GM23338 (cell line): ENCODE data around the gene GDPD5. TPM values are rescaled to one million over a fixed set of nuclear protein-coding genes. Genes with fewer than 3 reads are reported as not detected.

Experiments used
- ATAC-seq: fragments of 200-7000 bp; cut with Tn5 transposase; 3 replicates; pipeline ENCODE4 v1.9.1; 2020
- DNase-seq: peaks from one replicate; pipeline ENCODE4 v3.0.0-alpha.2; 2015; ENCODE audit warnings: low spot score
- H2AFZ ChIP-seq: fragments of 200-600 bp; sonication (generic); 2 replicates; pipeline ENCODE4 v1.8.0; 2016; ENCODE audit warnings: antibody characterized with exemption, mild to moderate bottlenecking, moderate library complexity
- H3F3A ChIP-seq: fragments of 200-600 bp; sonication (generic); replicated peaks from 2 replicates; pipeline ENCODE4 v1.8.0; 2017; ENCODE audit warnings: antibody characterized with exemption, mixed run types, low read depth
- H3K27ac ChIP-seq: fragments of 200-600 bp; sonication (generic); 2 replicates; pipeline ENCODE4 v1.6.1; 2016; ENCODE audit warnings: low read depth
- H3K27me3 ChIP-seq: fragments of 200-600 bp; sonication (generic); 2 replicates; pipeline ENCODE4 v1.8.0; 2016; ENCODE audit warnings: mild to moderate bottlenecking, mixed run types, moderate library complexity; ENCODE audit not compliant: insufficient read depth
- H3K36me3 ChIP-seq: fragments of 200-600 bp; sonication (generic); 2 replicates; pipeline ENCODE4 v1.8.0; 2016; ENCODE audit warnings: mild to moderate bottlenecking; ENCODE audit not compliant: insufficient read depth
- H3K4me1 ChIP-seq: fragments of 200-600 bp; sonication (generic); 2 replicates; pipeline ENCODE4 v1.8.0; 2016; ENCODE audit warnings: mild to moderate bottlenecking, moderate library complexity; ENCODE audit not compliant: insufficient read depth
- H3K4me2 ChIP-seq: fragments of 200-600 bp; sonication (generic); 2 replicates; pipeline ENCODE4 v1.7.1; 2017; ENCODE audit warnings: mixed run types
- H3K4me3 ChIP-seq: fragments of 200-600 bp; sonication (generic); 2 replicates; pipeline ENCODE4 v1.6.1; 2016; ENCODE audit warnings: mixed run types
- H3K79me2 ChIP-seq: fragments of 200-600 bp; sonication (generic); replicated peaks from 2 replicates; pipeline ENCODE4 v1.8.0; 2017; ENCODE audit warnings: mild to moderate bottlenecking; ENCODE audit not compliant: insufficient read depth
- H3K9me2 ChIP-seq: fragments of 200-600 bp; sonication (generic); 2 replicates; pipeline ENCODE4 v1.8.0; 2017; ENCODE audit not compliant: insufficient read depth
- H4K20me1 ChIP-seq: fragments of 200-600 bp; sonication (generic); replicated peaks from 2 replicates; pipeline ENCODE4 v1.8.0; 2017; ENCODE audit warnings: mild to moderate bottlenecking; ENCODE audit not compliant: insufficient read depth
- H3K27ac Mint-ChIP-seq: 2 replicates; pipeline ENCODE4 v1.8.0; 2020; ENCODE audit warnings: inconsistent platforms, mild to moderate bottlenecking, moderate library complexity, mixed read lengths
- H3K27me3 Mint-ChIP-seq: 3 replicates; pipeline ENCODE4 v1.8.0; 2022; ENCODE audit warnings: low read depth, mild to moderate bottlenecking, moderate library complexity, mixed read lengths, inconsistent platforms; ENCODE audit not compliant: insufficient read depth, poor library complexity
- H3K36me3 Mint-ChIP-seq: 3 replicates; pipeline ENCODE4 v1.8.0; 2021; ENCODE audit warnings: low read depth, mild to moderate bottlenecking, inconsistent platforms, moderate library complexity, mixed read lengths
- H3K4me1 Mint-ChIP-seq: 3 replicates; pipeline ENCODE4 v1.8.0; 2020; ENCODE audit warnings: mild to moderate bottlenecking, inconsistent platforms, mixed read lengths
- H3K4me3 Mint-ChIP-seq: 3 replicates; pipeline ENCODE4 v1.8.0; 2021; ENCODE audit warnings: moderate library complexity, mild to moderate bottlenecking, inconsistent platforms, mixed read lengths
- H3K9me3 Mint-ChIP-seq: 3 replicates; pipeline ENCODE4 v1.8.0; 2020; ENCODE audit warnings: moderate library complexity, mild to moderate bottlenecking, inconsistent platforms, mixed read lengths
- CREB1 ChIP-seq: fragments of 250-450 bp; sonication (Bioruptor Pico); IDR thresholded peaks from 2 replicates; pipeline ENCODE4 v1.5.0; 2020; ENCODE audit warnings: low read depth, mild to moderate bottlenecking, moderate library complexity
- CTCF ChIP-seq, 2 experiments: fragments of 200-600 bp in 1 of 2; sonication (generic) in 1 of 2; conservative IDR thresholded peaks; 2 replicates each; pipeline versions ENCODE4 v1.5.1 to v1.6.1; 2016 to 2017; ENCODE audit warnings: antibody characterized with exemption in 2 of 2, low read depth in 2 of 2, mild to moderate bottlenecking in 2 of 2, moderate library complexity in 1 of 2
- ETS1 ChIP-seq: IDR thresholded peaks from 2 replicates; pipeline ENCODE4 v1.6.1; 2016; ENCODE audit warnings: antibody characterized with exemption
- EZH2 ChIP-seq: fragments of 200-600 bp; sonication (generic); IDR thresholded peaks from one replicate; pipeline ENCODE4 v1.8.0; 2017; ENCODE audit warnings: antibody characterized with exemption, mild to moderate bottlenecking, low read depth; ENCODE audit not compliant: unreplicated experiment
- EZH2phosphoT487 ChIP-seq: fragments of 200-600 bp; sonication (generic); IDR thresholded peaks from one replicate; pipeline ENCODE4 v1.8.1; 2018; ENCODE audit warnings: antibody characterized with exemption; ENCODE audit not compliant: unreplicated experiment
- JUNB ChIP-seq: IDR thresholded peaks from one replicate; pipeline ENCODE4 v1.6.1; 2016; ENCODE audit warnings: antibody characterized with exemption; ENCODE audit not compliant: unreplicated experiment
- NANOG ChIP-seq: IDR thresholded peaks from 2 replicates; pipeline ENCODE4 v1.6.1; 2016; ENCODE audit warnings: antibody characterized with exemption, borderline replicate concordance
- POLR2AphosphoS5 ChIP-seq: IDR thresholded peaks from 2 replicates; pipeline ENCODE4 v1.6.1; 2016; ENCODE audit warnings: antibody characterized with exemption, low read depth
- REST ChIP-seq: IDR thresholded peaks from one replicate; pipeline ENCODE4 v1.6.1; 2018; ENCODE audit warnings: antibody characterized with exemption; ENCODE audit not compliant: unreplicated experiment
- STAT1 ChIP-seq: IDR thresholded peaks from one replicate; pipeline ENCODE4 v1.6.1; 2016; ENCODE audit warnings: antibody characterized with exemption; ENCODE audit not compliant: unreplicated experiment
- ZNF114 ChIP-seq: fragments of 250-450 bp; sonication (Bioruptor Pico); IDR thresholded peaks from 2 replicates; pipeline ENCODE4 v1.5.0; 2020; ENCODE audit warnings: mild to moderate bottlenecking, moderate library complexity
- ZNF331 ChIP-seq: fragments of 250-450 bp; sonication (Bioruptor Pico); IDR thresholded peaks from 2 replicates; pipeline ENCODE4 v1.5.0; 2020; ENCODE audit warnings: low read depth, mild to moderate bottlenecking, moderate library complexity
- ZNF462 ChIP-seq: fragments of 250-450 bp; sonication (Bioruptor Pico); IDR thresholded peaks from 2 replicates; pipeline ENCODE4 v1.5.0; 2020; ENCODE audit warnings: mild to moderate bottlenecking, moderate library complexity
- polyA plus RNA-seq: library from polyadenylated mRNA; unstranded; fragments of >200 nt; fragmentation: Nextera tagmentation; extraction: Ambion mirVana; gene quantifications from 2 replicates; pipeline ENCODE4 v1.2.1, GENCODE V29; 2016
- total RNA-seq: library from RNA; depleted of rRNA; stranded (reverse); fragments of >200 nt; shearing (Covaris generic); gene quantifications from 2 replicates; pipeline ENCODE4 v1.2.3, GENCODE V29; 2014

The GDPD5 gene
- total and polyA plus RNA-seq, 2 experiments from 2014 or later: 1.6 to 4.9 TPM

GRCh38 chr11:75563978-75564552 is 38.3 kb upstream of the GDPD5 start:
- peak overlapping the region; percentile 96 for H3K27ac ChIP-seq
- H2AFZ ChIP-seq: no peak overlapping the region
- peaks cover 40% of the 10 kb centered on the region for H3K27me3 Mint-ChIP-seq
- no peaks in the 10 kb centered on the region for H3K9me3 Mint-ChIP-seq
- peak overlapping the region; percentile 98 for H3K4me3 ChIP-seq
- H3K4me3 Mint-ChIP-seq: peak overlapping the region; percentile 97
- H3K4me2 ChIP-seq: peak overlapping the region; percentile 86
- TF ChIP-seq CTCF (conservative IDR thresholded peaks at IDR 0.05; ENCODE audit: low read depth in 2 of 2) (peak; percentile 50 to 53), JUNB (no peak), ZNF462 (CRISPR knock-in tag) (no peak), POLR2AphosphoS5 (no peak; the same call in 1 of the 2 replicates), REST (no peak), ETS1 (no peak), EZH2 (no peak), STAT1 (no peak), EZH2phosphoT487 (no peak), CREB1 (CRISPR knock-in tag) (peak; percentile 86), ZNF114 (no peak), NANOG (no peak), ZNF331 (CRISPR knock-in tag) (no peak)
- no peaks in the 10 kb centered on the region for H3K9me2 ChIP-seq
- peaks cover 70% of the 10 kb centered on the region for H3K79me2 ChIP-seq
- peaks cover 48% of the 10 kb centered on the region for H3K4me1 ChIP-seq
- peak overlapping the region; percentile 99 for H3K27ac Mint-ChIP-seq
- ATAC-seq: peak; percentile 54
- peak; percentile 91 for DNase-seq
- H3F3A ChIP-seq: peaks cover 17% of the 10 kb centered on the region
- H3K4me1 Mint-ChIP-seq: peaks cover 52% of the 10 kb centered on the region
- H3K36me3 Mint-ChIP-seq: peaks cover 62% of the 10 kb centered on the region
- H3K36me3 ChIP-seq: peaks cover 23% of the 10 kb centered on the region
- peaks cover 34% of the 10 kb centered on the region for H4K20me1 ChIP-seq
- H3K27me3 ChIP-seq: no peaks in the 10 kb centered on the region
